IMR-90 (cell line): ENCODE data around the gene CLPX. TPM values are rescaled to one million over a fixed set of nuclear protein-coding genes. Genes with fewer than 3 reads are reported as not detected.

Experiments
- ATAC-seq: fragments of 200-7000 bp; cut with Tn5 transposase; 2 replicates; pipeline ENCODE4 v1.9.1; 2020; ENCODE audit warnings: low read depth, mild to moderate bottlenecking, moderate library complexity
- BruUV-seq: library from RNA; stranded (reverse); fragments of 400-500 nt; replicated peaks from 2 replicates; lab custom pipeline; 2021; lab: Mats Ljungman, UMichigan
- CTCF ChIA-PET: fragments of 300-600 bp; formaldehyde crosslinking; extraction: SDS; loops from one replicate; lab custom pipeline; 2021; ENCODE audit warnings: antibody characterized with exemption; lab: Yijun Ruan, JAX
- POLR2A ChIA-PET: fragments of 300-600 bp; sonication (Branson Sonifier 250); formaldehyde crosslinking; loops from one replicate; lab custom pipeline; 2022; ENCODE audit warnings: antibody characterized with exemption; ENCODE audit not compliant: unreplicated experiment; lab: Charles Lee
- DNase-seq: peaks from one replicate; pipeline ENCODE4 v3.0.0; 2013
- H2AFZ ChIP-seq: replicated peaks from 2 replicates; pipeline ENCODE3; 2013; ENCODE audit warnings: low read length, mild to moderate bottlenecking; ENCODE audit not compliant: poor library complexity
- H2AK5ac ChIP-seq: 2 replicates; pipeline ENCODE4 v1.6.1; 2013; ENCODE audit warnings: low read depth, low read length, inconsistent platforms
- H2AK9ac ChIP-seq: replicated peaks from 2 replicates; pipeline ENCODE3; 2013; ENCODE audit warnings: mild to moderate bottlenecking, low read depth, low read length, moderate library complexity; ENCODE audit not compliant: poor library complexity
- H2BK120ac ChIP-seq: 2 replicates; pipeline ENCODE4 v1.6.1; 2013; ENCODE audit warnings: low read depth, low read length, inconsistent platforms
- H2BK15ac ChIP-seq: 3 replicates; pipeline ENCODE4 v1.6.1; 2013; ENCODE audit warnings: low read depth, low read length, inconsistent platforms
- H2BK20ac ChIP-seq: 2 replicates; pipeline ENCODE4 v1.6.1; 2013; ENCODE audit warnings: low read depth, mild to moderate bottlenecking, inconsistent platforms, low read length, moderate library complexity
- H2BK5ac ChIP-seq: 2 replicates; pipeline ENCODE4 v1.6.1; 2013; ENCODE audit warnings: mild to moderate bottlenecking, low read depth, low read length, inconsistent platforms; ENCODE audit not compliant: poor library complexity, severe bottlenecking
- H3K14ac ChIP-seq: replicated peaks from 2 replicates; pipeline ENCODE4 v1.6.1; 2013; ENCODE audit warnings: low read depth, low read length, inconsistent platforms
- H3K18ac ChIP-seq: 2 replicates; pipeline ENCODE4 v1.6.1; 2013; ENCODE audit warnings: low read depth, low read length, control low read depth
- H3K23ac ChIP-seq: 2 replicates; pipeline ENCODE4 v1.6.1; 2013; ENCODE audit warnings: low read depth, low read length, inconsistent platforms
- H3K27ac ChIP-seq: 2 replicates; pipeline ENCODE4 v1.5.1; 2013; ENCODE audit warnings: mild to moderate bottlenecking, control low read depth, low read length; ENCODE audit not compliant: insufficient read depth
- H3K27me3 ChIP-seq: 2 replicates; pipeline ENCODE4 v1.6.1; 2013; ENCODE audit warnings: low read length; ENCODE audit not compliant: control insufficient read depth, insufficient read depth
- H3K36me3 ChIP-seq: 2 replicates; pipeline ENCODE4 v1.6.1; 2013; ENCODE audit warnings: low read length, mixed read lengths; ENCODE audit not compliant: control insufficient read depth, insufficient read depth
- H3K4ac ChIP-seq: 2 replicates; pipeline ENCODE4 v1.6.1; 2013; ENCODE audit warnings: low read depth, low read length, inconsistent platforms
- H3K4me1 ChIP-seq: 2 replicates; pipeline ENCODE4 v1.6.1; 2013; ENCODE audit warnings: low read length, mixed read lengths; ENCODE audit not compliant: control insufficient read depth, insufficient read depth
- H3K4me2 ChIP-seq: 2 replicates; pipeline ENCODE4 v1.6.1; 2013; ENCODE audit warnings: low read depth, mild to moderate bottlenecking, control low read depth, low read length, moderate library complexity
- H3K4me3 ChIP-seq: 2 replicates; pipeline ENCODE4 v1.5.1; 2013; ENCODE audit warnings: low read depth, mild to moderate bottlenecking, control low read depth, low read length, moderate library complexity; ENCODE audit not compliant: insufficient read depth
- H3K56ac ChIP-seq: 2 replicates; pipeline ENCODE4 v1.6.1; 2013; ENCODE audit warnings: low read length, inconsistent platforms; ENCODE audit not compliant: insufficient read depth; ENCODE audit errors: extremely low read depth
- H3K79me1 ChIP-seq, 2 experiments: 2 replicates each; pipeline ENCODE4 v1.6.1; 2013; ENCODE audit warnings: low read length in 2 of 2, inconsistent platforms in 1 of 2, low read depth in 1 of 2
- H3K9ac ChIP-seq: 2 replicates; pipeline ENCODE4 v1.6.1; 2013; ENCODE audit warnings: low read depth, low read length, control low read depth
- H3K9me1 ChIP-seq: 2 replicates; pipeline ENCODE4 v1.6.1; 2013; ENCODE audit warnings: low read length, inconsistent platforms; ENCODE audit not compliant: insufficient read depth
- H3K9me3 ChIP-seq: 2 replicates; pipeline ENCODE4 v1.6.1; 2013; ENCODE audit warnings: low read length; ENCODE audit not compliant: control insufficient read depth, insufficient read depth
- H4K20me1 ChIP-seq: 2 replicates; pipeline ENCODE4 v1.6.1; 2013; ENCODE audit warnings: low read length, inconsistent platforms; ENCODE audit not compliant: insufficient read depth
- H4K5ac ChIP-seq: 2 replicates; pipeline ENCODE4 v1.6.1; 2013; ENCODE audit warnings: mild to moderate bottlenecking, low read depth, low read length, control low read depth
- H4K8ac ChIP-seq, 2 experiments: 2 replicates each; pipeline ENCODE4 v1.6.1; 2013; ENCODE audit warnings: low read depth in 2 of 2, low read length in 2 of 2, control low read depth in 1 of 2, inconsistent platforms in 1 of 2
- H4K91ac ChIP-seq: 2 replicates; pipeline ENCODE4 v1.6.1; 2013; ENCODE audit warnings: low read depth, low read length, inconsistent platforms; ENCODE audit not compliant: insufficient read depth
- BHLHE40 ChIP-seq: fragments of 150-350 bp; IDR thresholded peaks from 2 replicates; pipeline ENCODE4 v1.6.1; 2016; ENCODE audit warnings: mild to moderate bottlenecking, low read depth, low read length
- CEBPB ChIP-seq: IDR thresholded peaks from 2 replicates; pipeline ENCODE4 v1.6.1; 2012; ENCODE audit warnings: low read depth, low read length, improper control_type of control experiment
- CHD1 ChIP-seq: IDR thresholded peaks from 2 replicates; pipeline ENCODE4 v1.6.1; 2012; ENCODE audit warnings: low read depth, low read length, improper control_type of control experiment
- CTCF ChIP-seq: conservative IDR thresholded peaks from 2 replicates; pipeline ENCODE4 v1.5.1; 2012; ENCODE audit warnings: mild to moderate bottlenecking, low read depth, low read length, improper control_type of control experiment
- ELK1 ChIP-seq: fragments of 150-350 bp; IDR thresholded peaks from 2 replicates; pipeline ENCODE4 v1.6.1; 2016; ENCODE audit warnings: low read depth, mild to moderate bottlenecking, low read length, moderate library complexity, borderline replicate concordance
- FOS ChIP-seq: fragments of 150-350 bp; IDR thresholded peaks from 2 replicates; pipeline ENCODE4 v1.6.1; 2016; ENCODE audit warnings: low read depth, low read length
- MAFK ChIP-seq: IDR thresholded peaks from 2 replicates; pipeline ENCODE4 v1.6.1; 2012; ENCODE audit warnings: low read depth, low read length, improper control_type of control experiment
- MAZ ChIP-seq: IDR thresholded peaks from 2 replicates; pipeline ENCODE4 v1.6.1; 2012; ENCODE audit warnings: low read depth, mild to moderate bottlenecking, low read length, improper control_type of control experiment, moderate library complexity, borderline replicate concordance
- MXI1 ChIP-seq: IDR thresholded peaks from 2 replicates; pipeline ENCODE4 v1.6.1; 2012; ENCODE audit warnings: low read depth, mild to moderate bottlenecking, low read length, moderate library complexity, borderline replicate concordance
- NFE2L2 ChIP-seq: fragments of 150-350 bp; IDR thresholded peaks from 2 replicates; pipeline ENCODE4 v1.6.1; 2016; ENCODE audit warnings: low read depth, mild to moderate bottlenecking, low read length
- POLR2A ChIP-seq: IDR thresholded peaks from 2 replicates; pipeline ENCODE4 v1.6.1; 2012; ENCODE audit warnings: mild to moderate bottlenecking, low read depth, low read length
- RAD21 ChIP-seq: IDR thresholded peaks from 2 replicates; pipeline ENCODE4 v1.6.1; 2012; ENCODE audit warnings: low read length, improper control_type of control experiment
- RCOR1 ChIP-seq: IDR thresholded peaks from 2 replicates; pipeline ENCODE4 v1.6.1; 2012; ENCODE audit warnings: mild to moderate bottlenecking, low read length, improper control_type of control experiment; ENCODE audit not compliant: insufficient replicate concordance
- RFX5 ChIP-seq: IDR thresholded peaks from 2 replicates; pipeline ENCODE4 v1.8.0; 2012; ENCODE audit warnings: low read depth, mild to moderate bottlenecking, low read length, moderate library complexity
- SMC3 ChIP-seq: fragments of 150-350 bp; IDR thresholded peaks from 2 replicates; pipeline ENCODE4 v1.6.1; 2016; ENCODE audit warnings: low read depth, mild to moderate bottlenecking, antibody characterized with exemption, low read length, moderate library complexity
- WGBS, 2 experiments: methylation state at CpG; one replicate each; pipeline versions ENCODE4 v1.1.5 to v1.1.7; 2013; ENCODE audit warnings: missing lambda C conversion rate in 2 of 2; ENCODE audit not compliant: insufficient read length in 1 of 2; ENCODE audit errors: extremely low coverage in 2 of 2; 5-methylcytosine and 5-hydroxymethylcytosine counted together
- dilution Hi-C: fragments of 300-500 bp; cut with HindIII; formaldehyde crosslinking; loops from one replicate; pipeline ENCODE4 v1.14.3; 2018; ENCODE audit warnings: low sequenced_read_pairs; ENCODE audit not compliant: unreplicated experiment
- in situ Hi-C: fragments of 300-500 bp; cut with MboI; formaldehyde crosslinking; loops from 3 replicates; pipeline ENCODE4 v1.14.3; 2019; ENCODE audit warnings: low sequenced_read_pairs, inconsistent platforms, mixed read lengths
- intact Hi-C: fragments of 100-400 bp; cut with micrococcal nuclease; formaldehyde crosslinking; loops from 2 replicates; pipeline ENCODE4 v1.10.0; 2022
- polyA plus RNA-seq, 3 experiments: library from polyadenylated mRNA; depleted of rRNA; stranded (reverse); fragments of >200 nt; gene quantifications; 2 replicates each; pipeline ENCODE4 v1.2.3, GENCODE V29; 2012; ENCODE audit warnings: low replicate concordance in 1 of 3
- total RNA-seq: library from RNA; depleted of rRNA; stranded (reverse); fragments of >200 nt; gene quantifications from 2 replicates; pipeline ENCODE4 v1.2.3, GENCODE V29; 2012

CLPX gene
- total and polyA plus RNA-seq, 2 of the 4 experiments (the other 2 are of a cell fraction), result 25.8 to 26.9 TPM

GRCh38 chr15:65102912-65103311, 82.2 kb downstream of the CLPX start:
- ATAC-seq (no peak), DNase-seq (no peak)
- H3K9me1 ChIP-seq, result no peaks in the 10 kb centered on the region
- no peak overlapping the region for H2BK5ac ChIP-seq
- H3K18ac ChIP-seq, result no peak overlapping the region
- no peak overlapping the region for H2AFZ ChIP-seq
- dilution Hi-C loops (no loop called here), in situ Hi-C loops (no loop called here), intact Hi-C loops (no loop called here)
- H3K27ac ChIP-seq, result no peak overlapping the region
- H2BK20ac ChIP-seq, result no peak overlapping the region
- H4K91ac ChIP-seq, result no peak overlapping the region
- no peaks in the 10 kb centered on the region for H3K4me1 ChIP-seq
- H3K56ac ChIP-seq, result no peak overlapping the region
- peaks cover 40% of the 10 kb centered on the region for H3K36me3 ChIP-seq
- no peak overlapping the region for H3K4me3 ChIP-seq
- no peak overlapping the region for H2BK15ac ChIP-seq
- BruUV-seq, result no TSS peak
- WGBS, 2 experiments, result no CpG with 5 or more reads among the region's 3 CpGs
- POLR2A ChIA-PET, result no interaction called here
- CTCF ChIA-PET, result interaction anchor here (0.5 to 2.5 kb wide), 3 partner anchors 48 to 58 kb away, joined by 3 to 26 read pairs (median 3); no protein-coding TSS in a partner anchor
- no peaks in the 10 kb centered on the region for H3K27me3 ChIP-seq
- no peaks in the 10 kb centered on the region; a peak in 1 of 4 replicates for H3K79me1 ChIP-seq
- TF ChIP-seq RCOR1 (no peak), MAFK (no peak), ELK1 (no peak), CHD1 (no peak), NFE2L2 (no peak), SMC3 (no peak), CEBPB (no peak), MXI1 (no peak), RAD21 (no peak), BHLHE40 (no peak), MAZ (no peak), FOS (no peak), POLR2A (no peak), CTCF (no peak), RFX5 (no peak)
- no peak overlapping the region for H3K23ac ChIP-seq
- no peak overlapping the region for H2AK5ac ChIP-seq
- H3K9ac ChIP-seq, result no peak overlapping the region
- no peaks in the 10 kb centered on the region for H3K9me3 ChIP-seq
- no peak overlapping the region for H4K8ac ChIP-seq
- no peak overlapping the region for H2BK120ac ChIP-seq
- H4K20me1 ChIP-seq, result no peaks in the 10 kb centered on the region; the same call in 1 of the 2 replicates
- no peak overlapping the region for H3K14ac ChIP-seq
- no peak overlapping the region for H3K4me2 ChIP-seq
- H2AK9ac ChIP-seq, result no peak overlapping the region
- H4K5ac ChIP-seq, result no peak overlapping the region
- no peak overlapping the region for H3K4ac ChIP-seq
